Fibroblast of the conjunctiva (primary cell): ENCODE results near the gene PPP1R9A.

Experiments
- DNase-seq: peaks from one replicate; pipeline ENCODE4 v3.0.0-alpha.2; 2010; ENCODE audit warnings: low read depth

PPP1R9A gene

GRCh38 chr7:94909179-94909466 is 1.7 kb downstream of the PPP1R9A start:
- DNase-seq = no peak

GRCh38 chr7:94912085-94912484 is 4.7 kb downstream of the PPP1R9A start:
- DNase-seq = no peak

GRCh38 chr7:94913391-94913790 is 6.0 kb downstream of the PPP1R9A start:
- DNase-seq = no peak

- no peak for DNase-seq
Observed at GRCh38 chr7:94921911-94922310, 14.5 kb downstream of the PPP1R9A start.

- no peak for DNase-seq
Observed at GRCh38 chr7:94922457-94922856, 15.1 kb downstream of the PPP1R9A start.

- no peak for DNase-seq
Observed at GRCh38 chr7:94923412-94923811, 16.0 kb downstream of the PPP1R9A start.

GRCh38 chr7:94928168-94928707 is 20.8 kb downstream of the PPP1R9A start:
- no peak for DNase-seq

- DNase-seq = no peak
Observed at GRCh38 chr7:94933256-94933990, 26.0 kb downstream of the PPP1R9A start.

GRCh38 chr7:94939395-94939794 is 32.0 kb downstream of the PPP1R9A start:
- DNase-seq = no peak

- no peak for DNase-seq
Observed at GRCh38 chr7:94940241-94940640, 32.8 kb downstream of the PPP1R9A start.

- no peak for DNase-seq
Observed at GRCh38 chr7:94941844-94942632, 34.6 kb downstream of the PPP1R9A start.

GRCh38 chr7:94943134-94943533 is 35.7 kb downstream of the PPP1R9A start:
- DNase-seq = no peak

GRCh38 chr7:94949532-94949931 is 42.1 kb downstream of the PPP1R9A start:
- no peak for DNase-seq

GRCh38 chr7:94955807-94956206 is 48.4 kb downstream of the PPP1R9A start:
- DNase-seq = no peak

- no peak for DNase-seq
Observed at GRCh38 chr7:94957061-94957460, 49.7 kb downstream of the PPP1R9A start.

GRCh38 chr7:94962661-94963060 is 55.3 kb downstream of the PPP1R9A start:
- no peak for DNase-seq

- no peak for DNase-seq
Observed at GRCh38 chr7:94969434-94970084, 62.2 kb downstream of the PPP1R9A start.

- DNase-seq = no peak
Observed at GRCh38 chr7:94970085-94970576, 62.7 kb downstream of the PPP1R9A start.

- no peak for DNase-seq
Observed at GRCh38 chr7:94971051-94971867, 63.9 kb downstream of the PPP1R9A start.

- DNase-seq = no peak
Observed at GRCh38 chr7:94972296-94972695, 64.9 kb downstream of the PPP1R9A start.

GRCh38 chr7:94973844-94974243 is 66.5 kb downstream of the PPP1R9A start:
- no peak for DNase-seq

- DNase-seq = no peak
Observed at GRCh38 chr7:94974423-94974822, 67.0 kb downstream of the PPP1R9A start.
